Bronchial epithelial cell (primary cell): ENCODE results near the gene CLEC20A. TPM values are rescaled to one million over a fixed set of nuclear protein-coding genes. Genes with fewer than 3 reads are reported as not detected.
A peak's percentile ranks its signal among the peaks of the same experiment; 100 is the strongest.

Source experiments
- DNase-seq: peaks from one replicate; pipeline ENCODE4 v3.0.0-alpha.2; 2010; ENCODE audit warnings: low read depth
- FAIRE-seq: peaks from 2 replicates; lab custom pipeline; 2011; peaks lifted over from hg19 to GRCh38; lab: Jason Lieb, UNC
- H3K27me3 ChIP-seq: 2 replicates; pipeline ENCODE4 v1.5.1; 2011; ENCODE audit warnings: low read length; ENCODE audit not compliant: control insufficient read depth, insufficient read depth
- H3K36me3 ChIP-seq: 2 replicates; pipeline ENCODE4 v1.5.1; 2011; ENCODE audit warnings: low read length; ENCODE audit not compliant: control insufficient read depth, insufficient read depth
- H3K4me3 ChIP-seq: 2 replicates; pipeline ENCODE4 v1.5.1; 2011; ENCODE audit warnings: mild to moderate bottlenecking, low read depth, low read length, control low read depth
- CTCF ChIP-seq: IDR thresholded peaks from 2 replicates; pipeline ENCODE4 v1.5.1; 2011; ENCODE audit warnings: mild to moderate bottlenecking, moderate library complexity, low read length, control low read depth, inconsistent platforms; ENCODE audit not compliant: insufficient read depth, severe bottlenecking
- total RNA-seq: library from RNA; depleted of rRNA; stranded (reverse); fragments of >200 nt; gene quantifications from 2 replicates; pipeline ENCODE4 v1.2.1, GENCODE V29; 2014

The CLEC20A gene
- total RNA-seq, 1 donor from 2014 or later = not detected

GRCh38 chr1:178501705-178502329 is 5.1 kb upstream of the CLEC20A start:
- peak; percentile 63 for DNase-seq
- no peak overlapping the region for H3K4me3 ChIP-seq
- no peaks in the 10 kb centered on the region for H3K36me3 ChIP-seq
- peaks cover 1% of the 10 kb centered on the region for H3K27me3 ChIP-seq
- peak; percentile 99 for TF ChIP-seq CTCF
- no peak for FAIRE-seq

- FAIRE-seq = no peak
- no peaks in the 10 kb centered on the region for H3K36me3 ChIP-seq
- peaks cover 1% of the 10 kb centered on the region for H3K27me3 ChIP-seq
- DNase-seq = no peak
- H3K4me3 ChIP-seq = no peak overlapping the region
- no peak for TF ChIP-seq CTCF
Measured at GRCh38 chr1:178500936-178501554, 4.3 kb upstream of the CLEC20A start.

GRCh38 chr1:178500091-178500770 is 3.5 kb upstream of the CLEC20A start:
- no peak for DNase-seq
- Histone ChIP-seq H3K36me3 (no peaks in the 10 kb centered on the region), H3K27me3 (peaks cover 1% of the 10 kb centered on the region), H3K4me3 (no peak overlapping the region)
- peak; percentile 12 for TF ChIP-seq CTCF
- FAIRE-seq = no peak

- DNase-seq (no peak), FAIRE-seq (no peak)
- no peak overlapping the region for H3K4me3 ChIP-seq
- H3K36me3 ChIP-seq = no peaks in the 10 kb centered on the region
- no peak for TF ChIP-seq CTCF
- H3K27me3 ChIP-seq = peaks cover 1% of the 10 kb centered on the region
Measured at GRCh38 chr1:178498896-178499675, 2.3 kb upstream of the CLEC20A start.

GRCh38 chr1:178497903-178498478 is 1.2 kb upstream of the CLEC20A start:
- H3K36me3 ChIP-seq = no peaks in the 10 kb centered on the region
- no peak for TF ChIP-seq CTCF
- FAIRE-seq (no peak), DNase-seq (no peak)
- H3K4me3 ChIP-seq = no peak overlapping the region
- H3K27me3 ChIP-seq = peaks cover 1% of the 10 kb centered on the region
